Upper lobe of left lung (tissue), 6 donors: Measurements from ENCODE around the gene S100A13. TPM values are rescaled to one million over a fixed set of nuclear protein-coding genes. Genes with fewer than 3 reads are reported as not detected.

Experiments
- ATAC-seq, 2 donors: fragments of 200-7000 bp; cut with Tn5 transposase; one replicate each; pipeline ENCODE4 v1.9.1; 2022; ENCODE audit warnings: mild to moderate bottlenecking in 2 of 2, moderate library complexity in 2 of 2; ENCODE audit not compliant: low FRiP score in 2 of 2
- DNase-seq, 2 donors: peaks; one replicate each; pipeline ENCODE4 v3.0.0-alpha.2; 2019 to 2020
- H3K27ac ChIP-seq, 4 donors: fragments of 200-600 bp; sonication (generic); one replicate each; pipeline ENCODE4 v1.5.1; 2016 to 2019
- H3K27me3 ChIP-seq, 4 donors: fragments of 200-600 bp; sonication (generic); one replicate each; pipeline ENCODE4 v1.5.1; 2017 to 2019
- H3K36me3 ChIP-seq, 4 donors: fragments of 200-600 bp; sonication (generic); one replicate each; pipeline ENCODE4 v1.5.1; 2016 to 2019
- H3K4me1 ChIP-seq, 4 donors: fragments of 200-600 bp; sonication (generic); one replicate each; pipeline ENCODE4 v1.5.1; 2018 to 2019
- H3K4me3 ChIP-seq, 4 donors: fragments of 200-600 bp; sonication (generic); one replicate each; pipeline ENCODE4 v1.5.1; 2017 to 2019; ENCODE audit warnings: mild to moderate bottlenecking in 2 of 4, moderate library complexity in 1 of 4
- H3K9me3 ChIP-seq, 4 donors: fragments of 200-600 bp; sonication (generic); one replicate each; pipeline ENCODE4 v1.5.1; 2018 to 2019
- EP300 ChIP-seq, 4 donors: sonication (generic); formaldehyde crosslinking; IDR thresholded peaks; one replicate each; pipeline ENCODE4 v1.5.1; 2017; ENCODE audit warnings: antibody characterized with exemption in 4 of 4, control low read depth in 2 of 4
- POLR2A ChIP-seq, 4 donors: fragments of 450-650 bp; IDR thresholded peaks; one replicate each; pipeline ENCODE4 v1.5.1; 2016 to 2017; ENCODE audit warnings: antibody characterized with exemption in 4 of 4, mild to moderate bottlenecking in 2 of 4
- POLR2AphosphoS5 ChIP-seq, 2 donors: sonication (generic); formaldehyde crosslinking; IDR thresholded peaks; one replicate each; pipeline ENCODE4 v1.5.1; 2017; ENCODE audit warnings: antibody characterized with exemption in 2 of 2
- WGBS, 2 donors: methylation state at CpG; one replicate each; pipeline ENCODE4 v1.1.5; 2017 to 2018; 5-methylcytosine and 5-hydroxymethylcytosine counted together
- total RNA-seq, 6 donors: library from RNA; depleted of rRNA in 4 of 6; stranded (reverse); fragments of >200 nt in 4 of 6; gene quantifications; one replicate each; pipeline versions ENCODE4 v1.1.0 to v1.2.1, GENCODE V29; 2016 to 2021
- TF ChIP-seq, protein P1 (sequence below), 6 experiments: fragments of 450-650 bp in 4 of 6; fragments of 200-600 bp in 2 of 6; sonication (generic) in 2 of 6; IDR thresholded peaks; one replicate each; pipeline ENCODE4 v1.5.1; 2016 to 2019; ENCODE audit warnings: antibody characterized with exemption in 6 of 6
- donor health status: DM: no; HTN: no; CAD: no; lungs with moderate emphysema.
- donor health status: DM: no; HTN: yes; CAD: no; lungs with severe emphysema.

The S100A13 gene
- total RNA-seq, 6 donors from 2014 or later: 72.8 to 132 (median 86.3) TPM

GRCh38 chr1:153661111-153661708, 33.9 kb upstream of the S100A13 start:
- ATAC-seq (no peak), DNase-seq (no peak)
- Histone ChIP-seq H3K9me3 (no peaks in the 10 kb centered on the region), H3K4me1 (peaks cover 8 to 18% (median 13%) of the 10 kb centered on the region in 4 donors), H3K27me3 (no peaks in the 10 kb centered on the region), H3K4me3 (no peak overlapping the region), H3K36me3 (peaks cover 39 to 57% (median 54%) of the 10 kb centered on the region in 4 donors), H3K27ac (no peak overlapping the region)
- 72 to 77% methylated on average over 8 of the region's 9 CpGs for WGBS, 2 donors
- TF ChIP-seq, protein P1, sequence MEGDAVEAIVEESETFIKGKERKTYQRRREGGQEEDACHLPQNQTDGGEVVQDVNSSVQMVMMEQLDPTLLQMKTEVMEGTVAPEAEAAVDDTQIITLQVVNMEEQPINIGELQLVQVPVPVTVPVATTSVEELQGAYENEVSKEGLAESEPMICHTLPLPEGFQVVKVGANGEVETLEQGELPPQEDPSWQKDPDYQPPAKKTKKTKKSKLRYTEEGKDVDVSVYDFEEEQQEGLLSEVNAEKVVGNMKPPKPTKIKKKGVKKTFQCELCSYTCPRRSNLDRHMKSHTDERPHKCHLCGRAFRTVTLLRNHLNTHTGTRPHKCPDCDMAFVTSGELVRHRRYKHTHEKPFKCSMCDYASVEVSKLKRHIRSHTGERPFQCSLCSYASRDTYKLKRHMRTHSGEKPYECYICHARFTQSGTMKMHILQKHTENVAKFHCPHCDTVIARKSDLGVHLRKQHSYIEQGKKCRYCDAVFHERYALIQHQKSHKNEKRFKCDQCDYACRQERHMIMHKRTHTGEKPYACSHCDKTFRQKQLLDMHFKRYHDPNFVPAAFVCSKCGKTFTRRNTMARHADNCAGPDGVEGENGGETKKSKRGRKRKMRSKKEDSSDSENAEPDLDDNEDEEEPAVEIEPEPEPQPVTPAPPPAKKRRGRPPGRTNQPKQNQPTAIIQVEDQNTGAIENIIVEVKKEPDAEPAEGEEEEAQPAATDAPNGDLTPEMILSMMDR (IDR thresholded peaks at IDR 0.05): no peak
- TF ChIP-seq POLR2AphosphoS5 (IDR thresholded peaks at IDR 0.05) (no peak), POLR2A (IDR thresholded peaks at IDR 0.05) (no peak), EP300 (IDR thresholded peaks at IDR 0.05) (no peak)

GRCh38 chr1:153659656-153660055, 32.4 kb upstream of the S100A13 start:
- ATAC-seq (no peak), DNase-seq (no peak)
- peaks cover 25 to 42% (median 38%) of the 10 kb centered on the region in 4 donors for H3K36me3 ChIP-seq
- peaks cover 8 to 18% (median 13%) of the 10 kb centered on the region in 4 donors for H3K4me1 ChIP-seq
- no peaks in the 10 kb centered on the region for H3K9me3 ChIP-seq
- no peak for TF ChIP-seq POLR2AphosphoS5 (IDR thresholded peaks at IDR 0.05)
- TF ChIP-seq, protein P1 (IDR thresholded peaks at IDR 0.05): no peak
- no peak for TF ChIP-seq POLR2A (IDR thresholded peaks at IDR 0.05)
- TF ChIP-seq EP300 (IDR thresholded peaks at IDR 0.05): no peak
- H3K4me3 ChIP-seq: peak overlapping the region in 2 of 4 donors; percentile 78 to 95
- peak overlapping the region in 1 of 4 donors; percentile 92 for H3K27ac ChIP-seq
- 63 to 78% methylated on average over 9 of the region's 9 CpGs for WGBS, 2 donors
- H3K27me3 ChIP-seq: no peaks in the 10 kb centered on the region

DNA sequence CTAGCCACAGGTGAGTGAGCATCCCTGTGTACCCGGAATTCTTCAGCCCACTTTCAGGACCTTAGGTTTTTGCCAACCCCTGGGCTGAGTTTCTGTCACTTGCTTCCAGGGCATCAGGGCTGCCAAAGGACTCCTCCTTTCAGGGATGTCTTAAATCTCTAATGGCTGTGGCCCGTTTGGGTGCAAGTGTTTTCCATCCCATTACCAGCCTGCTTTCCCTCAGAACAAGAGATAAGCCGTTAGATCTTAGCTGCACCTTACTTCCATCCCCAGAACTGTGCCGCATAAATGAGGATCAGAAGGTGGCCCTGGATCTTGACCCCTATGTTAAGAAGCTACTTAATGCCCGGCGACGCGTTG, 31.9 kb upstream of the S100A13 start:
- TF ChIP-seq EP300 (IDR thresholded peaks at IDR 0.05) (no peak), POLR2AphosphoS5 (IDR thresholded peaks at IDR 0.05) (no peak), POLR2A (IDR thresholded peaks at IDR 0.05) (no peak)
- TF ChIP-seq, protein P1 (IDR thresholded peaks at IDR 0.05): no peak
- H3K36me3 ChIP-seq: peaks cover 21 to 37% (median 33%) of the 10 kb centered on the region in 4 donors
- DNase-seq (no peak), ATAC-seq (no peak)
- 35 to 45% methylated on average over 7 to 8 of the region's 8 CpGs for whole genome bisulfite sequencing, 2 donors
- peak overlapping the region; percentile 92 to 99 (median 94) for H3K27ac ChIP-seq
- H3K27me3 ChIP-seq: no peaks in the 10 kb centered on the region
- peaks cover 8 to 18% (median 13%) of the 10 kb centered on the region in 4 donors for H3K4me1 ChIP-seq
- H3K9me3 ChIP-seq: no peaks in the 10 kb centered on the region
- H3K4me3 ChIP-seq: peak overlapping the region; percentile 48 to 95 (median 77)

DNA sequence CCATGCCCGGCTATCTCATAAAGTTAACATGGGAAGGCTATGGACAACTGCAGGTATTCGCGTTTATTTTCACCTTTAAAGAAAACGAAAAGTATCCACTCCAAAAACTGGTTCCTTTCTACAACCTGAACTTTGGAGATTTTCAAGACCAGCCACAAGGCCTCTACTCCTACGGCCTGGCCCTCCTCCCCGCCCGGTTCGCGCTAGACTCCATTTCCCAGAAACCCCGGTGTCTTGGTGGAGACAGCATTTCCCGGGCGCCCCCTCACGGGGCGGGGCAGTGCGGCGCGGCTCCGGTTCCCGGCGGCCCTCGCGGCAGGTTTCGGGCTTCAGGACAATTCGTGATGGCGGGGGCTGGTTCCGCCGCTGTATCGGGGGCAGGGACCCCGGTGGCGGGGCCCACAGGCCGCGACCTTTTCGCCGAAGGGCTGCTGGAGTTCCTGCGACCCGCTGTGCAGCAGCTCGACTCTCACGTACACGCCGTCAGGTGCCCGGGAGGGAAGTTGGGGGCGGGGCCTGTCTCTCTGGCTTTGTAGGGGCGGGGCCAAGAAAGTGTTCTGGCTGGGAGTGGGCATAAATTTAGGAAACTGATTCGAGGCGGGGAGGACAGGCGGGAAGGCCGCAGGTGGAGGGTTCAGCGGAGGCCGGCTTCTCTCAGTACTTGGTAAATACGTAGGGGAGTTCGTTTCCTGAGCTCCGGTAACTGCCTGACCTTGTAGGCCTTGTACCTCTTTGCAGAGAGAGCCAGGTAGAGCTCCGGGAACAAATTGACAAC, 31.3 kb upstream of the S100A13 start, which contains the start of gene SNAPIN:
TSS of gene SNAPIN (plus strand) at position 304 of the 775 bp plus-strand sequence. CDS start at position 345, 41 bp downstream.
- DNase-seq: peak; percentile 93 to 98
- Histone ChIP-seq H3K36me3 (peaks cover 15 to 31% (median 29%) of the 10 kb centered on the region in 4 donors), H3K9me3 (no peaks in the 10 kb centered on the region), H3K27me3 (no peaks in the 10 kb centered on the region), H3K27ac (peak within 1 kb of the TSS; percentile 92 to 99 (median 94)), H3K4me1 (peaks cover 8 to 18% (median 13%) of the 10 kb centered on the region in 4 donors), H3K4me3 (peak within 1 kb of the TSS; percentile 48 to 95 (median 77))
- WGBS, 2 donors: 3 to 10% methylated on average over 10 to 51 of the region's 53 CpGs
- peak; percentile 97 to 99 for ATAC-seq
- TF ChIP-seq POLR2AphosphoS5 (IDR thresholded peaks at IDR 0.05): peak; percentile 82 to 83
- TF ChIP-seq POLR2A (IDR thresholded peaks at IDR 0.05): peak in 3 of 4 donors; percentile 35 to 83 (median 47)
- peak in 1 of 4 donors; percentile 66 for TF ChIP-seq EP300 (IDR thresholded peaks at IDR 0.05)
- TF ChIP-seq, protein P1 (IDR thresholded peaks at IDR 0.05): peak in 3 of 6 experiments; percentile 19 to 23 (median 20)
